ENCODE data around the gene UNCX.
"Not testable (repeated sequence)": the region's sequence is repeated elsewhere in the genome, so short reads cannot be mapped to it uniquely, and the experiment has no call there.

The UNCX gene

GRCh38 chr7:1279895-1280294, 47.2 kb downstream of the UNCX start:
- not testable (repeated sequence) for DNase-seq

DNA sequence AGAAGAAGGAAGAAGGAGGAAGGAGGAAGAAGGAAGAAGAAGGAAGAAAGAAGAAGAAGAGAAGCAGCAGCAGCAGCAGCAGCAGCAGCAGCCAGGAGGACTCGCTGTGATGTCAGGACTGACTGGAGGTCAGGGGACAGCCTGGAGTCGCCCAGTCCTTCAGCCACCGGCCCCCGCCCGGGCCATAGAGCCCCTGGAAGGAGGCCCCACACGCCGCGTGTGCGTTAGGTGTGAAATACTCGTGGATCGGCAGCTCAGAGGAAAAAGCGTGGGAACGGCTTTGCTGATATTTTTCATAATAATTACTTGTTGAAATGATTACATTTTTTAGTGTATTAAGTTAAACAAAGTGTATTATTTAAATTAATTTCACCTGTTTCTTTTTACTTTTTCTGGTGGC, 48.4 kb downstream of the UNCX start:
- no peak for DNase-seq

- no peak for DNase-seq
Measured at GRCh38 chr7:1282679-1283078, 50.0 kb downstream of the UNCX start.

- DNase-seq, result no peak
Measured at GRCh38 chr7:1283337-1283736, 50.7 kb downstream of the UNCX start.

DNA sequence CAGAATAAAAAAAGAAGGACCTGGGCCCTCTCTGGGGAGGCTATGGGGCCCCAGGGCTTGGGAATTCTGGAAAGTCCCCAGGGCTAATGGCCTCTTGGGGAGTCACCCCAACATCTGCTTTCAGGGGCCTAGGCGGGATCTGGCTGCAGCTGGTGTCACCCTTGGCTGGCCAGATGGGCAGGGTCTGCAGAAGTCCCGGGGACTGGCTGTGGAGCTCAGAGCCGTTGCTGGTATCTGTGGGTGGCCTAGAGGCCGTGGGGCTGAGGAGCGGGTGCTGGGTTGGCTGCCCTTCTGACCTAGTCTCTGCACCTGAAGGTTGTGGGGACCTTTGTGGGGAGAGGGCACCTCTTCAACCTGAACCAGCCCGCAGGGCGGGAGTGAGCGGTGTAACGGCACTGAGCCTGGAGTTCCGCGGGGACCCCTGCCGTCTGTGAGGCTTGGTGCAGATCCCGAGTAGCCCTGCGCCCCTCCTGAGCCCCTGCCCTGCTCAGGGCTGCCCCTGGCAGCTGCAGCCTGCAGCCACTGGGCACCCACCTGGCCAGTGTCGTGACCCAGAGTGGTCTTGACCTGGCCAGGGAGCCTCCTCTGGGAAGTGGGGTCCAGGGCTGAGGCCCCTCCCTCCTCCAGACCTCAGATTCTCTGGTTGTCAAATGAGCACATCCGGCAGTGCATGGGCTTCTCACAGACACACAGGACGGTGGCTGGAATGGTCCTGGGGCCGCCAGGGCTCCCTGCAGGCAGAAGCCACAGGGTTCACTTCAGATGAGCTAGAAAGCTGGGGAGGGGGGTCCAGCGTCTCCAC, 51.5 kb downstream of the UNCX start:
- no peak for DNase-seq

GRCh38 chr7:1284743-1285458, 52.2 kb downstream of the UNCX start:
- DNase-seq, result no peak

DNA sequence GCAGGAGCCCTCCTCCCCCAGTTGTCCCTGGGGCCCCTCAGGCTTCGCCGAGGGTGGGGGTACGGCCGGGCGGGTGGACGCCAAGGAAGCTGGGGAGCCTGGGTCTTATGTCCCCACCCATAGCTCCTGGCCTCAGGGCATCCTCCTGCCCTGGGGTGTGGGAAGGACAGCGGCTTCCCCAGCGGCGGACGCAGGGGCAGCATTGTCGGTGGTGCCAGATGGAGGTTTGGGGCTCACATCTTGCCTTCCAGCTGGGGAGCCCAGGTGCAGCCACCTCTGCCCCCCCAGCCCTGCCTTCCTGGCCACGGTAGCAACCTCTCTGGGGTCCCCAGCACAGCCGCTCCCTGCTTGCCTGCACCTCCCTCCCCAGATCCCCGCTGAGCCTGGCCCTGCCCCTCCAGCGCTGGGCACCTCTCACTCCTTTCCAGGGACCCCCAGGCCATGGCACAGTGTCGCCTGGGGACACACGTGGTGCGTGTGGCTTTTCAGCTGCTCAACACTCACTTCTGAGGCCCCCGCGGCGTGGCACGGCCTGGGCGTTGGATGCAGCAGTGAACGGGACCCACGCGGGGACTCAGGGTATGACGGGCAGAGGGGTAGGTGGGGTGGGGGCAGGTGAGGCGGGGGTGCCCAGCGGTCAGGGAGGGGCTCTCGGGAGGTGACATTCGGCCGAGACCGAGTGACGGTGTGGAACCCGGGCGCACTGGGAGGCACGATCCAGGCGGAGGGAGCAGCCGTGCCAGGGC, 53.1 kb downstream of the UNCX start:
- DNase-seq, result no peak
